Gastroesophageal sphincter (tissue), 4 donors: ENCODE measurements around the gene FRMD3. TPM values are rescaled to one million over a fixed set of nuclear protein-coding genes. Genes with fewer than 3 reads are reported as not detected.
A peak's percentile ranks its signal among the peaks of the same experiment; 100 is the strongest.

Experiments used
- ATAC-seq: fragments of 150-250 bp; one replicate; pipeline ENCODE4 v1.9.1; 2016; ENCODE audit warnings: mild to moderate bottlenecking, moderate library complexity
- H3K27ac ChIP-seq, 4 donors: fragments of 200-600 bp; sonication (generic) in 3 of 4; 1 replicate in 3 of 4; 2 replicates in 1 of 4; pipeline ENCODE4 v1.5.1; 2016 to 2019
- H3K27me3 ChIP-seq: fragments of 200-600 bp; sonication (generic); one replicate; pipeline ENCODE4 v1.5.1; 2019
- H3K36me3 ChIP-seq, 2 donors: fragments of 200-600 bp; sonication (generic); one replicate each; pipeline ENCODE4 v1.5.1; 2019; ENCODE audit warnings: control low read depth in 1 of 2
- H3K4me1 ChIP-seq, 3 donors: fragments of 200-600 bp; sonication (generic); 1 replicate in 2 of 3; 2 replicates in 1 of 3; pipeline ENCODE4 v1.5.1; 2016 to 2019; ENCODE audit warnings: control low read depth in 2 of 3
- H3K4me3 ChIP-seq, 2 donors: fragments of 200-600 bp; sonication (generic); one replicate each; pipeline ENCODE4 v1.5.1; 2019; ENCODE audit warnings: mild to moderate bottlenecking in 1 of 2, moderate library complexity in 1 of 2
- H3K9me3 ChIP-seq, 3 donors: fragments of 200-600 bp; sonication (generic); one replicate each; pipeline ENCODE4 v1.5.1; 2017 to 2019; ENCODE audit warnings: control low read depth in 2 of 3
- EP300 ChIP-seq: sonication (generic); formaldehyde crosslinking; IDR thresholded peaks from one replicate; pipeline ENCODE4 v1.6.1; 2017; ENCODE audit warnings: antibody characterized with exemption, mild to moderate bottlenecking
- POLR2A ChIP-seq, 2 donors: fragments of 450-650 bp; IDR thresholded peaks; one replicate each; pipeline ENCODE4 v1.6.1; 2017; ENCODE audit warnings: antibody characterized with exemption in 2 of 2, mild to moderate bottlenecking in 2 of 2, moderate library complexity in 1 of 2
- POLR2AphosphoS5 ChIP-seq: sonication (generic); formaldehyde crosslinking; IDR thresholded peaks from one replicate; pipeline ENCODE4 v1.6.1; 2017; ENCODE audit warnings: antibody characterized with exemption
- WGBS, 2 donors: methylation state at CpG; one replicate each; pipeline ENCODE4 v1.1.5; 2018; ENCODE audit warnings: low coverage in 1 of 2; 5-methylcytosine and 5-hydroxymethylcytosine counted together
- total RNA-seq, 4 donors: library from RNA; depleted of rRNA; stranded (reverse); fragments of >200 nt; gene quantifications; one replicate each; pipeline ENCODE4 v1.1.0, GENCODE V29; 2016
- TF ChIP-seq, protein P1 (sequence below), 4 experiments: fragments of 200-600 bp in 2 of 4; fragments of 450-650 bp in 2 of 4; sonication (generic) in 1 of 4; IDR thresholded peaks; one replicate each; pipeline ENCODE4 v1.5.1; 2017 to 2019; ENCODE audit warnings: antibody characterized with exemption in 4 of 4, mild to moderate bottlenecking in 2 of 4, moderate library complexity in 2 of 4

The FRMD3 gene
- total RNA-seq, 4 donors from 2014 or later, result 6.8 to 15.1 (median 11.3) TPM

- WGBS, 2 donors, result 75 to 76% methylated on average over 3 to 7 of the region's 7 CpGs
- no peaks in the 10 kb centered on the region for H3K36me3 ChIP-seq
- H3K4me1 ChIP-seq, result no peaks in the 10 kb centered on the region
- no peak overlapping the region for H3K4me3 ChIP-seq
- H3K9me3 ChIP-seq, result peaks cover 0 to 4% (median 0%) of the 10 kb centered on the region in 3 donors
- no peak overlapping the region for H3K27ac ChIP-seq
- TF ChIP-seq, protein P1, sequence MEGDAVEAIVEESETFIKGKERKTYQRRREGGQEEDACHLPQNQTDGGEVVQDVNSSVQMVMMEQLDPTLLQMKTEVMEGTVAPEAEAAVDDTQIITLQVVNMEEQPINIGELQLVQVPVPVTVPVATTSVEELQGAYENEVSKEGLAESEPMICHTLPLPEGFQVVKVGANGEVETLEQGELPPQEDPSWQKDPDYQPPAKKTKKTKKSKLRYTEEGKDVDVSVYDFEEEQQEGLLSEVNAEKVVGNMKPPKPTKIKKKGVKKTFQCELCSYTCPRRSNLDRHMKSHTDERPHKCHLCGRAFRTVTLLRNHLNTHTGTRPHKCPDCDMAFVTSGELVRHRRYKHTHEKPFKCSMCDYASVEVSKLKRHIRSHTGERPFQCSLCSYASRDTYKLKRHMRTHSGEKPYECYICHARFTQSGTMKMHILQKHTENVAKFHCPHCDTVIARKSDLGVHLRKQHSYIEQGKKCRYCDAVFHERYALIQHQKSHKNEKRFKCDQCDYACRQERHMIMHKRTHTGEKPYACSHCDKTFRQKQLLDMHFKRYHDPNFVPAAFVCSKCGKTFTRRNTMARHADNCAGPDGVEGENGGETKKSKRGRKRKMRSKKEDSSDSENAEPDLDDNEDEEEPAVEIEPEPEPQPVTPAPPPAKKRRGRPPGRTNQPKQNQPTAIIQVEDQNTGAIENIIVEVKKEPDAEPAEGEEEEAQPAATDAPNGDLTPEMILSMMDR (IDR thresholded peaks at IDR 0.05), result no peak
- no peak for TF ChIP-seq POLR2A (IDR thresholded peaks at IDR 0.05)
- no peak for TF ChIP-seq POLR2AphosphoS5
- TF ChIP-seq EP300, result no peak
- ATAC-seq, result no peak
- H3K27me3 ChIP-seq, result no peaks in the 10 kb centered on the region
Measured at GRCh38 chr9:83560169-83560826, 22.1 kb upstream of the FRMD3 start.

DNA sequence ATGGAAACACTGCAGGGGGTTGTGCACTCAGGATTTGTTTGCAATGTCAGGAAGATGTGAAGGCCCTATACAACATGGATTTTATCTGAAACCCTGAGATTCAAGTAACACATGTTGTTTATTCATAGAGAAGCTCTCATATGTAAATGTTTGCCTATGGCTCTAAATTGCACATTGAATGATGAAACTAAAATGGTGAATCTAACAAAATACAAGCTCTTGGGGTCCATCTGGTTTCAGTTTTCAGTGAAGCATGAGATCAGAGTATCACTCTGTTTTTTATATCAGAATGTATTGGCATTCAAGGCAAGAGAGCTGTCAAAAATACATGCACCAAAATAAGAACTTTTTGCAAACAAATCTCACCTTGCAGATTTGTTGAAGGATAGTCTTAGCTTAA, 19.6 kb upstream of the FRMD3 start:
- H3K4me3 ChIP-seq, result no peak overlapping the region
- no peaks in the 10 kb centered on the region for H3K36me3 ChIP-seq
- ATAC-seq, result no peak
- TF ChIP-seq, protein P1 (IDR thresholded peaks at IDR 0.05), result no peak
- TF ChIP-seq POLR2AphosphoS5, result no peak
- no peak for TF ChIP-seq POLR2A (IDR thresholded peaks at IDR 0.05)
- no peak for TF ChIP-seq EP300
- H3K27me3 ChIP-seq, result no peaks in the 10 kb centered on the region
- peaks cover 0 to 6% (median 0%) of the 10 kb centered on the region in 3 donors for H3K9me3 ChIP-seq
- H3K4me1 ChIP-seq, result no peaks in the 10 kb centered on the region
- no peak overlapping the region for H3K27ac ChIP-seq

DNA sequence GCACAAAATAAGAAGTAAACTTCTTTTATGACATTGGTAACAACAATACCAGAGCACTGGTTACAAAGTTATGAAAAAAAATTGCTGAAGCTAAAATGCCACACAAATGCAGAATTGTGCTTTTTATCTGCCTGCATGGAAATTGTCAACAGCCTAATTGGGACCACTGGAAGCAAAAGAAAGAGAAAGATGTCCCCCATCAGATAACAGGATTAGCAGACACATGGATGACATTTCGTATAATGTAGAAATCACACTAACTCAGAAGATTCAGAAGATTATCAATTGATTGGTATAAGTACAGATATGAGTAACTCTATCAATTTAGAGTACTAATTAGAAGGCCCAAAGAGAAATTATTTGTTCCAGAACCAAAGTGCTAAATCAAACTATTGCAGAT, 19.1 kb upstream of the FRMD3 start:
- no peak for ATAC-seq
- no peak overlapping the region for H3K27ac ChIP-seq
- WGBS, 2 donors, result 93% methylated on average over 1 of the region's 1 CpG; no CpG with 5 or more reads in 1 of the 2 donors
- TF ChIP-seq EP300 (no peak), POLR2A (IDR thresholded peaks at IDR 0.05) (no peak), POLR2AphosphoS5 (no peak)
- TF ChIP-seq, protein P1 (IDR thresholded peaks at IDR 0.05), result no peak
- H3K4me1 ChIP-seq, result no peaks in the 10 kb centered on the region
- no peaks in the 10 kb centered on the region for H3K36me3 ChIP-seq
- no peak overlapping the region for H3K4me3 ChIP-seq
- H3K9me3 ChIP-seq, result peaks cover 0 to 10% (median 0%) of the 10 kb centered on the region in 3 donors
- no peaks in the 10 kb centered on the region for H3K27me3 ChIP-seq

DNA sequence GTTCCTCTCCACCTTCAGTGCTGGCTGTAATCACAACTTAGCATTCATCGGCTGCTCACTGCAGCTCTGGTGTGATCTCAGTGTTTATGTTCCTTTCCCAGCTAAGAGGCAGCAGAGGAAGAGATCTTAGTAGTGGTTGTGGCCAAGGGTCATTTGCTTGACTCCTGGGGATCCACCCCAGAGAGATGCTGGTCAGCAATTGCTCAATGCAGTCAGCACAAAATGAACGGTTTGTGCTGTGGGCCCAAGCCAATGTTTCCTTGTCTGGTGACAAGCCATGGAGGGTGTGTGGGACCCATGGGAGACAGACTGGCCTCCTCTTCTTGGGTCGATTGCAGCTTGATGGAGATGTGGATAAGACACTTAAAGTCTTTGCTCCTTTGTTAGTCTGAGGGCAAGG, 16.1 kb upstream of the FRMD3 start:
- peak; percentile 92 for ATAC-seq
- Histone ChIP-seq H3K27ac (peak overlapping the region in 1 of 4 donors; percentile 9), H3K4me3 (no peak overlapping the region), H3K9me3 (peaks cover 0 to 18% (median 0%) of the 10 kb centered on the region in 3 donors), H3K27me3 (no peaks in the 10 kb centered on the region), H3K36me3 (no peaks in the 10 kb centered on the region), H3K4me1 (no peaks in the 10 kb centered on the region)
- 50% methylated on average over 1 of the region's 3 CpGs; no CpG with 5 or more reads in 1 of the 2 donors for WGBS, 2 donors
- no peak for TF ChIP-seq EP300
- peak; percentile 9 for TF ChIP-seq POLR2AphosphoS5

DNA sequence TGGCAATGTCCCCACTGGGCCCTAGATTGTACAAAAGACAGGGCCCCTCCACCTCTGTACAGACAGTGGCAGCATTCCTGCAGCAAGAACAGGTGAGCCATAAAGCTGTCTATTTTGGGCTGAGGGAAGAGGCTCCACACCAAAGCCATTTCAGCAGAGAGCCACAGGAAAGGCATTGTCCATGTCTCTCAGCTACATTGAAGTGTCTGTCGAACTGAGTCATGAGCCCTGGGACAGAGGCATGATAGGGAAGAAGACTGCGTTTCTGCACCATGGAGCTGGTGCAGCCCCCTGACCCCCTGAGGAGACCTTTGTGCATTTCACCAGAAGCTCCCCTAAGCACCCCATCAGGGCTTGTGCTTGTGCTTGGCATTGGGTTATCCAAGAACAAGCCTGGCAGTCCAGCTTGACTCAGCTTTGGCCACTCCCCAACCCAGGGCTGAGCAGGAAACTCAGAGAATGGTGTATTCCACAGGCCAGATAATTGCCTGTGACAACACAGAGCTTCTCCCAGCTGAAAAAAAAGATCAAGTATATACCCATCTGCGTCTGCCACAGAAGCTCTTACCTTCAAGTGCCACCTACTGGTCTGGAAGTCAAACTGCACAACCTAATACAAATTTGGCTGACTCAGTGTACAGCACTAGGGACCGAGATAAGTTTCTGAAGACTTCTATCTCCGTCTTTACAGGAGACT, 5.9 kb upstream of the FRMD3 start:
- H3K4me1 ChIP-seq, result peaks cover 0 to under 1% (median 0%) of the 10 kb centered on the region in 3 donors
- H3K36me3 ChIP-seq, result no peaks in the 10 kb centered on the region
- no peak overlapping the region for H3K27ac ChIP-seq
- ATAC-seq, result peak; percentile 69
- TF ChIP-seq, protein P1 (IDR thresholded peaks at IDR 0.05), result peak; percentile 26 to 69 (median 60)
- TF ChIP-seq EP300, result no peak
- H3K4me3 ChIP-seq, result no peak overlapping the region
- WGBS, 2 donors, result 20 to 37% methylated on average over 2 to 4 of the region's 5 CpGs
- H3K27me3 ChIP-seq, result no peaks in the 10 kb centered on the region
- peaks cover 0 to 8% (median 0%) of the 10 kb centered on the region in 3 donors for H3K9me3 ChIP-seq
